Measurements from ENCODE around the gene KIF6.

The KIF6 gene

GRCh38 chr6:39380837-39381549, 344.2 kb downstream of the KIF6 start:
- Mint-ChIP-seq H3K36me3 (ENCODE audit: insufficient read depth) (no peaks in the 10 kb centered on the region), H3K4me1 (ENCODE audit: low read depth in 2 of 2) (no peaks in the 10 kb centered on the region), H3K27ac (no peak overlapping the region), H3K27me3 (peaks cover 44 to 48% of the 10 kb centered on the region in 2 donors), H3K4me3 (no peak overlapping the region), H3K9me3 (no peaks in the 10 kb centered on the region)
- DNase-seq = no peak
- ATAC-seq (replicated peaks) = no peak

- Mint-ChIP-seq H3K9me3 (no peaks in the 10 kb centered on the region), H3K4me3 (no peak overlapping the region), H3K36me3 (ENCODE audit: insufficient read depth) (no peaks in the 10 kb centered on the region), H3K27ac (no peak overlapping the region), H3K27me3 (peaks cover 42 to 43% of the 10 kb centered on the region in 2 donors), H3K4me1 (ENCODE audit: low read depth in 2 of 2) (no peaks in the 10 kb centered on the region)
- DNase-seq = no peak
- no peak for ATAC-seq (replicated peaks)
Observed at GRCh38 chr6:39378960-39379425, 346.2 kb downstream of the KIF6 start.

DNA sequence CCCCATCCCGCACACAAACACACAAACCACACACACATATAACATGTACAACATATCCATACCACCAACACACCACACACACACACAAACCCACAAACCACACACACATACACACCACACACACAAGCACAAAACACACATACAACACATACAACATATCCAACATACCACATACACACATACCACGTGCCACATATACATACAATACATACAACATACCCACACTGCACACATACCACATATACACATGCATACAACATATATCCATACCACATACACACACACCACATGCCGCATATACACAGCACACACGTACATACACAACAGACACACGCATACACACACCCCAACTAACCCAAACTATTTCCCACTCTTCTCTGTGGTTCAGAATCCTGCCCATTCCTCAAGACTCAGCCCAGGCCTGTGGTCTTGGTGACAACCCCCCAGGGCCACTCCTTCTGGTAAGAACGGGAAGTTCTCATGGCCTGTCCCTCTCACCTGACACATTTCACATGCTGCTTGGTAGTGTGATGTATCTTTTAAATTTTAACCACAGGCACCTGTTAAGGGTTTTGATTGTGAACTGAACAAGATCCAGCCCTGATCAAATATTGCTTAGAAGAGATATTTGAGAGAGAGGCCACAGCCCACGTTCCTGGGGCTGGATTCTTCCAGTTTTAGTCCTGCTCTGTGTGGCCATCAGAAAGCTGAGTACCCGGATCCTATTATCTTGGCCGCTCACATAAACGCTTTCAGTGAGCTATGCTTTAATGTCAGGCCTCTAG, 346.8 kb downstream of the KIF6 start:
- H3K27ac Mint-ChIP-seq = no peak overlapping the region
- DNase-seq (no peak), ATAC-seq (replicated peaks) (no peak)
- H3K27me3 Mint-ChIP-seq = peaks cover 39 to 43% of the 10 kb centered on the region in 2 donors
- no peaks in the 10 kb centered on the region for H3K36me3 Mint-ChIP-seq (ENCODE audit: insufficient read depth)
- H3K4me3 Mint-ChIP-seq = no peak overlapping the region
- H3K4me1 Mint-ChIP-seq (ENCODE audit: low read depth in 2 of 2) = no peaks in the 10 kb centered on the region
- no peaks in the 10 kb centered on the region for H3K9me3 Mint-ChIP-seq

DNA sequence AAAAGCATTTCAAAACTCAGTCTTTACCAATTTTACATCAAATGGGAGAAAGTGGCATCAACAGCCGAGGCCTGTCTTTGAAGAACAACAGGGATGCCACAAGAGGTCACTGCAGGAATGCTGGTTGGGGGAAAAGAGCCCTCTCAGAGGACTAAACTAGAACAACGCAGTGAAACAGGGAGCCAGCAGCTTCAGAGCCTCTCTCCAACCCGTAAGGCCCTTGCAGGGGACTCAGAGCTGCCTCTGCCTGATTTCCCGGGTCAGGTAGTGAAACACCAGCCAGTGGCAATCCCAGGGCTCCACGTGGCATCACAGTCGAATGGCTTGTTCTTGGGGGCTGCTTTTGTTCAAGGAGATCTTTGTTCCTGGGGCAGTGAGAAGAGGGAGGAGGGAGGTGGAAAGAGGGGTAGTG, 347.7 kb downstream of the KIF6 start:
- no peaks in the 10 kb centered on the region for H3K4me1 Mint-ChIP-seq (ENCODE audit: low read depth in 2 of 2)
- H3K27me3 Mint-ChIP-seq = peaks cover 31 to 43% of the 10 kb centered on the region in 2 donors
- DNase-seq (no peak), ATAC-seq (replicated peaks) (no peak)
- no peak overlapping the region for H3K4me3 Mint-ChIP-seq
- H3K9me3 Mint-ChIP-seq = no peaks in the 10 kb centered on the region
- H3K36me3 Mint-ChIP-seq (ENCODE audit: insufficient read depth) = no peaks in the 10 kb centered on the region
- H3K27ac Mint-ChIP-seq = no peak overlapping the region

DNA sequence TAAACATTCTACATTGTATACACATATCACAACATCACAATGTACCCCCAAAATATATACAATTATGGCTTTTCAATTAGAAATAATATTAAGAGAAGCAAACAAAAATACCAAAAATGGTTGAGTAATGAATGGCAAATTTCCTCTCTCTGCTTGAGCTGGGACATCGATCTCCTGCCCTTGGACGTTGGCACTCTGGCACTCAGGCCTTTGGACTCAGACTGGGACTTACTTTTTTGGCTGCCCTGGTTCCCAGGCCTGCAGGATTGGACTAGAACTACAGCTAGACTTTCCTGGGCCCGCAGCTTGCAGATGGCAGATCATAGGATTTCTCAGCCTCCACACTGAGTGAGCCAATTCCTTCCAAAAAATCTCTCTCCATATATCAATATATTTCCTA, 349.8 kb downstream of the KIF6 start:
- H3K27me3 Mint-ChIP-seq = peaks cover 32 to 60% of the 10 kb centered on the region in 2 donors
- ATAC-seq (replicated peaks) = no peak

GRCh38 chr6:39370390-39370789, 354.8 kb downstream of the KIF6 start:
- H3K27me3 Mint-ChIP-seq = peaks cover 34 to 71% of the 10 kb centered on the region in 2 donors
- ATAC-seq (replicated peaks) (no peak), DNase-seq (no peak)
- H3K9me3 Mint-ChIP-seq = no peaks in the 10 kb centered on the region
- no peaks in the 10 kb centered on the region for H3K4me1 Mint-ChIP-seq (ENCODE audit: low read depth in 2 of 2)
- no peak overlapping the region for H3K4me3 Mint-ChIP-seq
- H3K36me3 Mint-ChIP-seq (ENCODE audit: insufficient read depth) = no peaks in the 10 kb centered on the region
- no peak overlapping the region for H3K27ac Mint-ChIP-seq

More for the DNA sequence above, 349.8 kb downstream of the KIF6 start:
- H3K36me3 Mint-ChIP-seq (ENCODE audit: insufficient read depth) = no peaks in the 10 kb centered on the region
- no peak for DNase-seq
- H3K9me3 Mint-ChIP-seq = no peaks in the 10 kb centered on the region
- no peaks in the 10 kb centered on the region for H3K4me1 Mint-ChIP-seq (ENCODE audit: low read depth in 2 of 2)
- H3K4me3 Mint-ChIP-seq = no peak overlapping the region
- no peak overlapping the region for H3K27ac Mint-ChIP-seq

GRCh38 chr6:39369987-39370386, 355.2 kb downstream of the KIF6 start:
- Mint-ChIP-seq H3K4me3 (no peak overlapping the region), H3K27ac (no peak overlapping the region), H3K36me3 (ENCODE audit: insufficient read depth) (no peaks in the 10 kb centered on the region), H3K9me3 (no peaks in the 10 kb centered on the region), H3K27me3 (peaks cover 34 to 71% of the 10 kb centered on the region in 2 donors), H3K4me1 (ENCODE audit: low read depth in 2 of 2) (no peaks in the 10 kb centered on the region)
- ATAC-seq (replicated peaks) (no peak), DNase-seq (no peak)

- ATAC-seq (replicated peaks) = no peak
- peaks cover 49 to 83% of the 10 kb centered on the region in 2 donors for H3K27me3 Mint-ChIP-seq
Observed at GRCh38 chr6:39367700-39368099, 357.5 kb downstream of the KIF6 start.

DNA sequence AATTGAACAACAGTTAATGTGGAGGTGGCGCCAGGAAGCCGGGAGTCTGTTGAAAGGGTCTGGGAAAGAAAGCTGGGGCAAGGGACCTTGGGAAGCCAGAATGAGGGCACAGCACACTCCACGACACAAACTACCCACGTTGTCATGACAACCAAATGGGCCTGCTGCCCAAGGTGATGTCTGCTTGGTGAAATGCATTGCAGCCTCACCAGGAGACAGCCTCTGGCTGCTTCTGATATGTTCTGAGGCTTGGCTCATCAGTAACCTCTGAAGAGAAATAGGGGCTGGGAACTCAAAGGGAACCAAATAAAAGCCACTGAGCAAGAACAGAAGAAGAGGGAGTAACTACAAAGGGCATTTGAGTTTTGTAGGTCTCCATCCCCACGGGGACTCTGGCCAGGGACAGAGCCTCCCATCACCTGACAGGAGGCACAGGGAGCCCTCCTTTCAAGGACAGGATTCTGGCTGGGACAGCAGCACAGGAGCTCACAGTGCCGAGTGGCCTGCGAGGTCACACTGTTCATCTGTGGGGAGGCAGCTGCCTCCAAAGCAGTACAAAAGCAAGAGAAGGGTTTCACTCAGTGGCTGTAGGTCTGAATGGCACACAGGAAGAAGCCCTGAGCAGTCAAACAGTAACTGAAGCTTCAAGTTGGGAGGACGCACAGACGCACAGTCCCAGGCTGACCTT, 358.1 kb downstream of the KIF6 start:
- Mint-ChIP-seq H3K4me1 (ENCODE audit: low read depth in 2 of 2) (peaks cover 0 to 5% of the 10 kb centered on the region in 2 donors), H3K9me3 (no peaks in the 10 kb centered on the region), H3K36me3 (ENCODE audit: insufficient read depth) (no peaks in the 10 kb centered on the region), H3K27ac (no peak overlapping the region), H3K27me3 (peaks cover 49 to 88% of the 10 kb centered on the region in 2 donors), H3K4me3 (no peak overlapping the region)
- ATAC-seq (replicated peaks) (no peak), DNase-seq (no peak)

More at GRCh38 chr6:39367700-39368099, 357.5 kb downstream of the KIF6 start:
- Mint-ChIP-seq H3K27ac (no peak overlapping the region), H3K9me3 (no peaks in the 10 kb centered on the region), H3K4me3 (no peak overlapping the region), H3K4me1 (ENCODE audit: low read depth in 2 of 2) (peaks cover 0 to 3% of the 10 kb centered on the region in 2 donors), H3K36me3 (ENCODE audit: insufficient read depth) (no peaks in the 10 kb centered on the region)
- DNase-seq = no peak

DNA sequence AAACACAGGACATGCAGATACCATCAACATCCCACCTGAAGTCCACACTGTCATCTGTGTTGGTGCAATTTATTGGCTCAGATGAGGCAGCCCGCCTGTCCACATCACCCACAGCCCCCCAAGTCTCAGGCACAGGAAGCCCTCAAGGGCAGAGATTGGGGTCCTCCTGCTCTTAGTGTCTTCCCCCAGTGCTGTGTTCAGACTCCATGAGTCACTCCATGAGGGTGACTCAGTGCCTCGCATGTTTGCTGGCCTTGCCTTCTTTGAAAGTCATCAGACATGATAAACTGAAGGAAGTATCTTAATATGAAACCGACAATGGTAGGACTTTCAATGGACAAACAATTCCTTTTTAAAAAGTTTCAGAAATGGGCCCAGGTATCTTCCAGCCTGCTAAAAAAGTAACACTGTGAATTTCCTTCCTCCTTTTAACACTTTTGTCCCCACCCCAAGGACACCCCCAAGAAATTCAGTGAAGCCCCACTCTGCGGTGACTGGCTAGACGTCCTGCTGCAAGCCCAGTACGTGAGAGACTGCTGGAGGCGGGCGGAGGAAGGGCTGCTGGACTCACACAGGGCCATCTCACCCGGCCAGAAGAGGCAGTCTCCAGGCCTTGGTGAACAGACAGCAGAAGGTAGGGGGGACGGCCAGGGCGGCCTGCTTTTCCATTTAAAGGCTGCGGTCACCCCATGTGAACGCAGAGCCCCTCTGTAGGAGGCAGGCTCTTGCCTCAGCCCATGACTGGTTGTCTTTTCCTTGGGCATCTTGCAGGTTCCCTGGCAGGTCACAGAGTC, 359.7 kb downstream of the KIF6 start:
- H3K9me3 Mint-ChIP-seq = no peaks in the 10 kb centered on the region
- ATAC-seq (replicated peaks) = no peak

GRCh38 chr6:39363280-39363679, 361.9 kb downstream of the KIF6 start:
- peaks cover 0 to 7% of the 10 kb centered on the region in 2 donors for H3K4me1 Mint-ChIP-seq (ENCODE audit: low read depth in 2 of 2)
- DNase-seq = no peak
- no peak overlapping the region for H3K27ac Mint-ChIP-seq

More for the DNA sequence above, 359.7 kb downstream of the KIF6 start:
- H3K4me1 Mint-ChIP-seq (ENCODE audit: low read depth in 2 of 2) = peaks cover 0 to 7% of the 10 kb centered on the region in 2 donors
- no peak for DNase-seq
- no peak overlapping the region for H3K27ac Mint-ChIP-seq
- no peaks in the 10 kb centered on the region for H3K36me3 Mint-ChIP-seq (ENCODE audit: insufficient read depth)
- H3K27me3 Mint-ChIP-seq = peaks cover 50 to 88% of the 10 kb centered on the region in 2 donors
- H3K4me3 Mint-ChIP-seq = no peak overlapping the region

DNA sequence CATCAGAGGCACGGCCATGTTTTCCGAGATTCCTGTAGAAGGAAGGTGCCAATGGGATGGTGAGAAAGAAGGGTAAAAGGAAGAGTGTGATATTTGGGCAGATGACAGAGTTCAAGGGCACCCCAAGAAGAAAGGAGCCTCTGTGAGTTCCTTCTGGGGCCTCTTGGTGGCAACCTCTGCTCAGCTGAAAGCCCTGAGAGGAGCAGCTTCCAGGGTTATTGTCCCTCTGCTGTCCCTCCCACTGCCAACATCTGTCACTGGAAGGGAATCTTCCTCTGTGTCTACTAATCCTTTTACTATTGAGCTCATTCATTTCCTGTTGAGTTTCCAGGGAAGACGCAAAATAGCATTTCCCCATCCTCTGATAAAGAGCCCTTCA, 362.7 kb downstream of the KIF6 start:
- ATAC-seq (replicated peaks) = no peak
- H3K4me3 Mint-ChIP-seq = no peak overlapping the region
- H3K27ac Mint-ChIP-seq = no peak overlapping the region
- H3K4me1 Mint-ChIP-seq (ENCODE audit: low read depth in 2 of 2) = peaks cover 0 to 7% of the 10 kb centered on the region in 2 donors
- DNase-seq = no peak
- no peaks in the 10 kb centered on the region for H3K36me3 Mint-ChIP-seq (ENCODE audit: insufficient read depth)
- peaks cover 36 to 71% of the 10 kb centered on the region in 2 donors for H3K27me3 Mint-ChIP-seq
- H3K9me3 Mint-ChIP-seq = no peaks in the 10 kb centered on the region

More at GRCh38 chr6:39363280-39363679, 361.9 kb downstream of the KIF6 start:
- H3K27me3 Mint-ChIP-seq = peaks cover 36 to 71% of the 10 kb centered on the region in 2 donors
- H3K36me3 Mint-ChIP-seq (ENCODE audit: insufficient read depth) = no peaks in the 10 kb centered on the region
- no peaks in the 10 kb centered on the region for H3K9me3 Mint-ChIP-seq
- no peak for ATAC-seq (replicated peaks)
- H3K4me3 Mint-ChIP-seq = no peak overlapping the region

Data from effector memory CD8-positive, alpha-beta T cell (primary cell).